NK-92 (cell line): ENCODE data around the gene ZBTB4.

Source experiments
- DNase-seq: peaks from one replicate; lab custom pipeline; 2025; ENCODE audit not compliant: unreplicated experiment; lab: John Stamatoyannopoulos, UW

ZBTB4 gene

GRCh38 chr17:7443499-7444485 lies 35.6 kb downstream of the ZBTB4 start:
- no peak for DNase-seq

- no peak for DNase-seq
These were observed 37.3 kb downstream of the ZBTB4 start for GRCh38 chr17:7442142-7442541.

DNA sequence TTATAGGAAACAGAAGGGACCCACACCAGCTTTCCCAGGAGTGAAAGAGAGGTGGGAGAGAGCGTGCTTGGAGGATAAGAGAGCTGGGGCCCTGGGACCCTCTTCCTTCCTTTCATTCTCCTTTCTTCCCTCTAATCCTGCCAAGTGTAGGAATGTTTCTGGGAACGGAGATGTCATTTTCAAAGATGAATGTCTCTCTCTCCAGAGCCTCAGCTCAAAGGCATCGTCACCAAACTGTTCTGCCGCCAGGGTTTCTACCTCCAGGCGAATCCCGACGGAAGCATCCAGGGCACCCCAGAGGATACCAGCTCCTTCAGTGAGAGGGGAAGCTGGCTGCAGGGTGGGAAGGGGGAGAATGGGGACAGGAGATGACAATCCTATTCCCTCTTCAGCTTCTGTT lies 38.2 kb downstream of the ZBTB4 start:
- no peak for DNase-seq

GRCh38 chr17:7440834-7441195 lies 38.6 kb downstream of the ZBTB4 start:
- no peak for DNase-seq

DNA sequence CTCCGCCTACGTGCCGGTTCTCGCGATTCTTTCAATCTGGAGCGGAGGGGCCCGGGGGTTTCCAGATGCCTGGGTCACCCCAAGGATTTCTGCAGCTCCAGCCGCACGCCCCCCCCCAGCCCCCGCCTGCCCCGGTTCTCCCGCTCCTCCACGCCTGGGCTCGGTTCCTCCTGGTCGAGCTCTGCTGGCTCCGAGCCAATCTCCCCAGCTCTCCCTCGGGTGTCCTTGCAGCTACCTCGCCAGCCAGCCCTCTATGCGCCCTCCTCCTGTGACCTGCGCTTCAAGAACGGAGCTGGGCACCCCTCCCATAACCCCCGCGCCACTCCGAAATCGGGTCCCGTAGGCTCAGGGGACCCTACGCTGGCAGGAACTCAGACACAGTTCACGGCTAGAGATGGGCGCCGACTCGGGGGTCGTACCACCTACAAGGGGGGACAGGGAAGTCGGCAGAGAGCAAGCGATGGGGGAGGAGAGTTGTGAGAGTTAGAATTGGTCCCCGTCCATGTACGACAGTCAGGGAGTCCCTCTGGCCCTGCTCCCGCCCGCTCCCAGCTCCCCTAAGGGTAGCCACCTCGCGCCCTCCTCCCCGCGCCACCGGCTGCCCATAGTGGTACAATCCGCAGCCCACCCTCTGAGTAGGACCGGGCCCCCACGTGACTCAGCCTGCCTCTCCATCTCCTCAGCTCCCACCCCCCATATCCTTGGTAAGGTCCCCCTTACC lies 39.2 kb downstream of the ZBTB4 start:
- DNase-seq: no peak

DNA sequence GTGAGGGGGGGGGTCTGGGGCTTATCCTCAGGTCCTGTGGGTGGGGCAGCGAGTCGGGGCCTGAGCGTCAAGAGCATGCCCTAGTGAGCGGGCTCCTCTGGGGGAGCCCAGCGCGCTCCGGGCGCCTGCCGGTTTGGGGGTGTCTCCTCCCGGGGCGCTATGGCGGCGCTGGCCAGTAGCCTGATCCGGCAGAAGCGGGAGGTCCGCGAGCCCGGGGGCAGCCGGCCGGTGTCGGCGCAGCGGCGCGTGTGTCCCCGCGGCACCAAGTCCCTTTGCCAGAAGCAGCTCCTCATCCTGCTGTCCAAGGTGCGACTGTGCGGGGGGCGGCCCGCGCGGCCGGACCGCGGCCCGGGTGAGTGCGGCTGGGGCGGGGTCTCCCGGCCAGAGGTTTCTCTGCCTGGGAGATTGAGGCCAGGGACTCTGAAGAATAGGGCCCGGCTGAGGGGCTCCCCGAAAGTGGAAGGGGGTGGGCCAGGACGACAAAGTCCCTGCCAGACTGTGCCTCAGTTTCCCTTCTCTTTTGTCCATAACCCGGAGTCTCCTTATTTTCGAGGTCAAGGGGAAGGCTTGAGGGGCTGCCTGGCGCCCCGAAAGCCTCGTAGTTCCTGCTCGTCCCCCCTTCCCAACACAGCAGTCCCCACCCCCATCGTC lies 39.8 kb downstream of the ZBTB4 start, which contains the start of gene FGF11:
Gene FGF11 (plus strand): TSS at position 51 of the 651 bp plus-strand sequence. CDS start 109 bp downstream, at position 160.
- DNase-seq: no peak

DNA sequence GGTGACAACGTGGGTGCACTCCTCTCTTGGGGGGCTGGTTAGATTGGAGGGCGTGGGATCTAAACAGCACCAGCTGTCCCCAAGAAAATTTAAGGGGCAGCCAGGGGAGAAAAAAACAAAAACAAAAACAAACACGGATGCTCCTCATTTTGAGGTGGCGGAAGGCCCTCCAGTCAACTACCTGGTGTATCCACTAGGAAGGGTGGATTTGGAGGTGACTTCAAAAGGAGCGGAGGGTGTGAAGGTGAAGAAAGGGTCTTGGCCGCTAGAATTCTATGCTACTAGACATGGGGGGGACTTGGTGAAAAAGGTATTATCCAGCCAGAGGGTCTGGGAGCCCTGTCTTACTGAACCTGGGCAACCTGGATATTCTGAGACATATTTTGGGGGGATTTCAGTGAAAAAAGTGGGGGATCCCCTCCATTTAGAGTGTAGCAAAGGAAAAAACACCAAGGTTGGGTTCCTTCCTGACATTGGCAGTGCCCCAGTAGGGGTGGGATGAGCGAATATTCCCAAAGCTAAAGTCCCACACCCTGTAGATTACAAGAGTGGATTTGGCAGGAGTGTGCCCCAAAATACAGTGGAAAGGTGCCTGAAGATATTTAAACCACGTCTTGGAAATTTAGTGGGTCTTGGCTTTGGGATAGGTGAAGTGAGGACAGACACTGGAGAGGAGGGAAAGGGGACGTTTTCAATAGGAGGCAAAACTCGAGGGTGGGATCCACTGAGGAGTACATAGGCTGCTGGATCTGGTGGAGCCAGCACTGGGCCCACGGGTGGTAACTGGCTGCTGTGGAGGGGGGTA lies 40.6 kb downstream of the ZBTB4 start:
- DNase-seq: no peak

DNA sequence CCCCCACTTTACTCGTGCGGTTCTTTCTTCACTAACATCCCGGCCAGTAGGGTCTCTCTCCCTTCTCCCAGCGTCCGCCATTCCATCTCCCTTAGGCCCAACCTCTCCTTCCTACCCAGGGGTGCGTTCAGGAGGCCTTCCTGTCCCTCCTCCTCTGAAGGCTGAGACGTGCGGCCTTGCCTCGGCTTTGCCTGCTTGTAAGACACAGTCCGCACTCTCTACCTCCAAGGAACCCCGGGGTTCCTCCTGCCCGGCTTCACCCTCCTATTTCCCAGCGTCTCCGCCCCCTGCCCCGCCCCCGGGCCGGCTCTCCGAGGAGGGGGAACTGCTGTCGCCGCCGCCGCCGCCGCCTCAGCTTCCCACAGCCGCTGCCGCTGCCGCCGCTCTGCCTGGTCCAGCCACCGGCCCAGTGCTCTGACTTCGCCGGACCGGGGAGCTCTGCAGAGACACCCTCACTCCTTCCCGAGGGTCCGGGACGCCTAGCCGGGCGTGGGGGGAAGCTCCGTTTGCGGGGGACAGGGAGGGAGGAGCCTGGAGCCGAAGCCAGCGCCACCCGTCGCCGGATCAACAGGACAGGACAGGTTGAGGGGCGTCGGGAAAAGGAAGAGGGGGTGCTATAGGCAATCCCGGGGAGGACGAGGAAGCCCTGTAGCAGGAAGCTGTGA lies 41.3 kb downstream of the ZBTB4 start:
- DNase-seq: no peak

DNA sequence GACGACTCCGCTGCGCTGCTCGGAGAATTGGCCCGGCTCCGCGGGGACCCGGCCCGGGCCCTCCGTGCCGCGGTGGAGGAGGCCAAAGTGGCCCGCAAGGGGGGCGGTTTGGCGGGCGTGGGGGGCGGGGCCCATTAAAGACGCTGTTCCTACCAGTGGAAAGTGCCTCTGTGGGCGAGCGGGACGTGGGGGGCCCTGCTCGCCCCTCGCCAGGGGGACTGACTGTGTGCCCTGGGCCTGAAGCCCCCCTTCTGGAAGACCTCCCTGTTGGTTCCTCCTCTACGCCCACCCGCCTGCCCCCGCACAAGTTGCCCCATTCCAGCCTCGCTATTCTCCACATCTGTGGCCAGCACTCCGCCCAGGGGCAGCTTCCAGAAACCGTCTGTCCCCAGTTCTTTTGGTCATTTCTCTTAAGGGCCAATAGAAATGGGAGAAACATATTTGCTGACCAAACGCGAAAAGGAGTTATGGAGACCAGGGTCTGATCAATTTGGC lies 42.0 kb downstream of the ZBTB4 start:
- no peak for DNase-seq

DNA sequence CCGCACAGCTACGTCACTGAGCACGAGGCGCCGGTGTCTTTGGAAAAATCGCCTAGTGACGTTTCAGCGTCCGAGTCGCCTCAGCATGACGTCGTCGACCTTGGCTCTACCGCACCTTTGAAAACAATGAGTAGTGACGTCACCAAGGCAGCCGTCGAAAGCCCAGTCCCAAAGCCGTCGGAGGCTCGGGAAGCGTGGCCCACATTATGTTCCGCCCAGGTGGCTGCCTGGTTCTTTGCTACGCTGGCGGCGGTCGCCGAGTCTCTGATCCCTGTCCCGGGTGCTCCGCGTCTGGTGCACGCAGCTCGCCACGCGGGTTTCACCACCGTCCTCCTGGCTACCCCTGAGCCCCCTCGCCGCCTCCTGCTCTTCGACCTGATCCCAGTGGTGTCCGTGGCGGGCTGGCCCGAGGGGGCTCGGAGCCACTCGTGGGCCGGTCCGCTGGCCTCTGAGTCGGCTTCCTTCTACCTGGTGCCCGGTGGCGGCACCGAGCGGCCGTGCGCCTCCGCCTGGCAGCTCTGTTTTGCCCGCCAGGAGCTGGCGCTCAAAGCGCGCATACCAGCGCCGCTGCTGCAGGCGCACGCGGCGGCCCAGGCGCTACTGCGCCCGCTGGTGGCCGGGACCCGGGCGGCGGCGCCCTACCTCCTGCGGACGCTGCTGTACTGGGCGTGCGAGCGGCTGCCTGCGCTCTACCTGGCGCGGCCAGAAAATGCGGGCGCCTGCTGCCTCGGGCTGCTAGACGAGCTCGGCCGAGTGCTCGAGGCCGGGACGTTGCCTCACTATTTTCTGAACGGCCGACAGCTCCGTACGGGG lies 42.7 kb downstream of the ZBTB4 start:
- no peak for DNase-seq

- no peak for DNase-seq
These were observed 43.5 kb downstream of the ZBTB4 start for GRCh38 chr17:7435676-7436555.

DNA sequence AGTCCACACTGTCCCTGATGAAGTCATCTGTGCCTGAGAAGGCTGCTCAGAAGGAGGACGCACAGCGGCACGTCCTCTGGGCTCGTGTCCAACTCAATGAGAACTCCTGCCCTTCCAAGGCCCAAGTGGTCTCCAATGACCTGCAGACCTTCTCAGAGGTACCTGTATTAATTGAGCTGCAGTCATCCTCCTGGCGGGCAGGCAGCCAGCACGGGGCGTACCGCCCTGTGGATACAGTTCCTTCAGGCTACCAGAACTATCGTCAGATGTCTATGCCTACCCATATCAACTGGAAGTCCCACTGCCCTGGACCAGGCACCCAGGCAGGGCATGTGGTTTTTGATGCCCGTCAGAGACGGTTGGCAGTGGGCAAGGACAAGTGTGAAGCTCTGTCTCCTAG lies 47.1 kb downstream of the ZBTB4 start:
- DNase-seq: no peak

- DNase-seq: no peak
These were observed 48.2 kb downstream of the ZBTB4 start for GRCh38 chr17:7431231-7431630.

- no peak for DNase-seq
These were observed 49.7 kb downstream of the ZBTB4 start for GRCh38 chr17:7429722-7430121.

GRCh38 chr17:7428557-7428956 lies 50.9 kb downstream of the ZBTB4 start, which contains the start of gene SPEM3:
Gene SPEM3, plus strand, starts transcription at chr17:7428857. Its CDS starts 46 bp downstream, at chr17:7428903.
- DNase-seq: no peak

DNA sequence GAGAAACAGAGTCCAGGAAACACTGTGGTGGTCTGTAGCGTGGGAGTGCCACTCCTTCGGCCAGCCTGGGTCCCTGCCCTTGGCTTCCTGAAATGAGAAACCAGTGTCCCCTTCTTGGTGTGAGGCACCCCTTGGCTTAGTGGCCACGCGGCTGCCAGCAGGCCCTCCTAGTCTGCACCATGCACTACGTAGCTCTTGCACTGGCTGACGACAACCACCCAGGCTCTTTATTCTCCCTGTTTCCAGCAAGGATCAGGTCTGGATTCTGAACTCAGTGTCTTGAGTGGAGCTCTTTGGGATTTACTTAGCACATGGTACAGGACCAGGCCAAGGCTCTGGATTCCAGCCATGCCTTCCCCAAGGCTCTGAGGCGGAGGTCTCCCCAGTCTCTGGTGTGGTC lies 51.9 kb downstream of the ZBTB4 start:
- no peak for DNase-seq

GRCh38 chr17:7426896-7427489 lies 52.4 kb downstream of the ZBTB4 start:
- no peak for DNase-seq
